SK-N-SH (cell line): ENCODE measurements around the gene CDC45. TPM values are rescaled to one million over a fixed set of nuclear protein-coding genes. Genes with fewer than 3 reads are reported as not detected.
A peak's percentile ranks its signal among the peaks of the same experiment; 100 is the strongest.

Experiments used
- CTCF ChIA-PET: fragments of 300-600, 350-600 bp; formaldehyde crosslinking; extraction: SDS; loops from one replicate; lab custom pipeline; 2021; lab: Yijun Ruan, JAX
- POLR2A ChIA-PET: fragments of 350-600 bp; sonication (Branson Sonifier 250); formaldehyde crosslinking; extraction: SDS; loops from one replicate; lab custom pipeline; 2020; ENCODE audit warnings: antibody characterized with exemption, inconsistent platforms; lab: Yijun Ruan, JAX
- DNase-seq: peaks from one replicate; pipeline ENCODE4 v3.0.0; 2012
- H2AFZ ChIP-seq: fragments of 200-600 bp; sonication (generic); 2 replicates; pipeline ENCODE4 v1.8.1; 2016; ENCODE audit warnings: antibody characterized with exemption, mild to moderate bottlenecking, low read depth
- H3F3A ChIP-seq: fragments of 200-600 bp; sonication (generic); replicated peaks from 2 replicates; pipeline ENCODE3; 2016; ENCODE audit warnings: antibody characterized with exemption, mild to moderate bottlenecking; ENCODE audit not compliant: insufficient read depth
- H3K27ac ChIP-seq, 2 experiments: fragments of 200-500 bp in 1 of 2; fragments of 200-600 bp in 1 of 2; sonication (Bioruptor generic) in 1 of 2; sonication (generic), shearing (Covaris generic) in 1 of 2; 2 replicates each; pipeline versions ENCODE4 v1.5.1 to v1.6.1; 2014 to 2016; ENCODE audit warnings: low read depth in 2 of 2, inconsistent platforms in 1 of 2, low read length in 1 of 2, mild to moderate bottlenecking in 1 of 2, mixed read lengths in 1 of 2
- H3K27me3 ChIP-seq: fragments of 200-600 bp; sonication (generic), shearing (Covaris generic); 2 replicates; pipeline ENCODE4 v1.6.1; 2016; ENCODE audit warnings: mixed run types; ENCODE audit not compliant: insufficient read depth
- H3K36me3 ChIP-seq, 2 experiments: fragments of 200-500 bp in 1 of 2; fragments of 200-600 bp in 1 of 2; sonication (Bioruptor generic) in 1 of 2; sonication (generic) in 1 of 2; replicated peaks in 1 of 2; 2 replicates each; pipeline versions ENCODE3 to v1.5.1; 2014 to 2016; ENCODE audit warnings: low read length in 1 of 2, mild to moderate bottlenecking in 1 of 2; ENCODE audit not compliant: insufficient read depth in 2 of 2, control insufficient read depth in 1 of 2
- H3K4me1 ChIP-seq, 2 experiments: fragments of 200-500 bp in 1 of 2; fragments of 200-600 bp in 1 of 2; sonication (Bioruptor generic) in 1 of 2; sonication (generic), shearing (Covaris generic) in 1 of 2; 2 replicates each; pipeline versions ENCODE4 v1.5.1 to v1.6.1; 2014 to 2016; ENCODE audit warnings: low read depth in 1 of 2, low read length in 1 of 2, mixed run types in 1 of 2; ENCODE audit not compliant: insufficient read depth in 2 of 2, control insufficient read depth in 1 of 2
- H3K4me2 ChIP-seq: fragments of 200-600 bp; sonication (generic), shearing (Covaris generic); 2 replicates; pipeline ENCODE4 v1.6.1; 2017; ENCODE audit warnings: mixed run types
- H3K4me3 ChIP-seq, 2 experiments: fragments of 200-500 bp in 1 of 2; fragments of 200-600 bp in 1 of 2; sonication (Bioruptor generic) in 1 of 2; sonication (generic), shearing (Covaris generic) in 1 of 2; 2 replicates each; pipeline versions ENCODE4 v1.5.1 to v1.8.1; 2014 to 2016; ENCODE audit warnings: low read depth in 2 of 2, inconsistent platforms in 1 of 2, low read length in 1 of 2, mild to moderate bottlenecking in 1 of 2, mixed read lengths in 1 of 2, moderate library complexity in 1 of 2
- H3K79me2 ChIP-seq: fragments of 200-600 bp; sonication (generic); 2 replicates; pipeline ENCODE4 v1.8.1; 2017; ENCODE audit warnings: mild to moderate bottlenecking; ENCODE audit not compliant: insufficient read depth
- H3K9ac ChIP-seq: fragments of 200-600 bp; sonication (generic); 2 replicates; pipeline ENCODE4 v1.6.1; 2017; ENCODE audit warnings: mixed run types
- H3K9me2 ChIP-seq: fragments of 200-600 bp; sonication (generic); 2 replicates; pipeline ENCODE4 v1.6.1; 2017; ENCODE audit warnings: mixed run types
- H3K9me3 ChIP-seq: fragments of 200-600 bp; sonication (generic); 2 replicates; pipeline ENCODE4 v1.6.1; 2017; ENCODE audit warnings: mixed run types, mild to moderate bottlenecking, moderate library complexity
- H4K20me1 ChIP-seq: fragments of 200-600 bp; sonication (generic); 2 replicates; pipeline ENCODE4 v1.6.1; 2017; ENCODE audit warnings: mild to moderate bottlenecking, mixed run types; ENCODE audit not compliant: insufficient read depth
- CTCF ChIP-seq: fragments of 200-600 bp; sonication (generic); IDR thresholded peaks from 2 replicates; pipeline ENCODE4 v1.6.1; 2017; ENCODE audit warnings: antibody characterized with exemption, mild to moderate bottlenecking, moderate library complexity
- EZH2phosphoT487 ChIP-seq: fragments of 200-600 bp; sonication (generic); IDR thresholded peaks from 2 replicates; pipeline ENCODE4 v1.6.1; 2017; ENCODE audit warnings: low read depth, mixed run types, mild to moderate bottlenecking, antibody characterized with exemption, moderate library complexity, borderline replicate concordance
- MEF2A ChIP-seq: IDR thresholded peaks from 2 replicates; pipeline ENCODE4 v1.4.0; 2012; ENCODE audit warnings: low read depth, borderline replicate concordance
- RAD21 ChIP-seq: IDR thresholded peaks from 2 replicates; pipeline ENCODE4 v1.6.1; 2012; ENCODE audit warnings: mild to moderate bottlenecking, low read length
- RFX5 ChIP-seq: IDR thresholded peaks from 2 replicates; pipeline ENCODE4 v1.6.1; 2012; ENCODE audit warnings: mild to moderate bottlenecking, improper control_type of control experiment, low read length
- TAF1 ChIP-seq: IDR thresholded peaks from 2 replicates; pipeline ENCODE4 v1.6.1; 2012; ENCODE audit warnings: low read depth, mild to moderate bottlenecking, low read length, moderate library complexity, borderline replicate concordance
- WGBS: methylation state at CpG from one replicate; pipeline ENCODE4 v1.1.6; 2017; ENCODE audit warnings: low lambda C conversion rate; 5-methylcytosine and 5-hydroxymethylcytosine counted together
- polyA plus RNA-seq, 3 experiments: library from polyadenylated mRNA; depleted of rRNA; stranded (reverse); fragments of >200 nt; gene quantifications; 2 replicates each; pipeline ENCODE4 v1.2.3, GENCODE V29; 2012

Gene CDC45
- polyA plus RNA-seq, 1 of the 3 experiments (the other 2 are of a cell fraction): 23.6 TPM

GRCh38 chr22:19477321-19478044, 2.2 kb upstream of the CDC45 start:
- peaks cover 50% of the 10 kb centered on the region for H4K20me1 ChIP-seq
- peak overlapping the region; percentile 94 to 95 for H3K4me3 ChIP-seq
- H3F3A ChIP-seq: no peaks in the 10 kb centered on the region
- peak overlapping the region; percentile 80 for H3K4me2 ChIP-seq
- H3K9me3 ChIP-seq: no peaks in the 10 kb centered on the region
- H3K27me3 ChIP-seq: no peaks in the 10 kb centered on the region
- peaks cover 89% of the 10 kb centered on the region for H3K79me2 ChIP-seq
- TF ChIP-seq RAD21 (peak; percentile 31; the same call in 1 of the 2 replicates), CTCF (peak; percentile 43), EZH2phosphoT487 (no peak)
- TF ChIP-seq, all 33 proteins: peak for 2
- Histone ChIP-seq H3K36me3 (peaks cover 18 to 28% of the 10 kb centered on the region in 2 experiments), H3K27ac (peak overlapping the region in 1 of 2 experiments; percentile 95; a peak in 2 of 4 replicates), H2AFZ (no peak overlapping the region), H3K9me2 (no peaks in the 10 kb centered on the region), H3K9ac (peak overlapping the region; percentile 91), H3K4me1 (peaks cover 5 to 16% of the 10 kb centered on the region in 2 experiments; a peak in 3 of 4 replicates)
- ChIA-PET POLR2A (interaction anchor here (0.7 to 1.6 kb wide), 2 partner anchors 26 to 333 kb away, joined by 3 to 4 read pairs; partner anchors contain the start of gene ESS2), CTCF (interaction anchor here (0.6 to 2.9 kb wide), 14 partner anchors 11 to 519 kb away, joined by 3 to 19 read pairs (median 4); partner anchors contain the start of genes ESS2 and SLC25A1)
- WGBS: 45% methylated on average over 5 of the region's 5 CpGs
- DNase-seq: no peak

- CTCF ChIA-PET: interaction anchor here (0.6 to 3.0 kb wide), 14 partner anchors 10 to 520 kb away, joined by 3 to 19 read pairs (median 6); partner anchors contain the start of genes ESS2 and SLC25A1
- Histone ChIP-seq H3K27me3 (no peaks in the 10 kb centered on the region), H3K79me2 (peaks cover 82% of the 10 kb centered on the region), H4K20me1 (peaks cover 43% of the 10 kb centered on the region), H3K9me3 (no peaks in the 10 kb centered on the region), H3K36me3 (peaks cover 18 to 20% of the 10 kb centered on the region in 2 experiments), H3F3A (no peaks in the 10 kb centered on the region), H3K4me3 (peak overlapping the region; percentile 94 to 95), H3K27ac (peak overlapping the region; percentile 95 to 99), H2AFZ (peak overlapping the region; percentile 80; the same call in 1 of the 2 replicates), H3K9ac (peak overlapping the region; percentile 91), H3K4me2 (peak overlapping the region; percentile 80), H3K9me2 (no peaks in the 10 kb centered on the region), H3K4me1 (peaks cover 5 to 16% of the 10 kb centered on the region in 2 experiments; a peak in 3 of 4 replicates)
- POLR2A ChIA-PET: interaction anchor here (0.7 to 1.6 kb wide), 2 partner anchors 27 to 334 kb away, joined by 3 to 4 read pairs; partner anchors contain the start of gene ESS2
- WGBS: 2% methylated on average over 22 of the region's 31 CpGs
- TF ChIP-seq MEF2A (no peak), RFX5 (no peak), RAD21 (no peak), TAF1 (no peak)
- DNase-seq: no peak
Measured at GRCh38 chr22:19478045-19478900, 1.4 kb upstream of the CDC45 start.
